Thyroid gland (tissue), 4 donors: ENCODE results near the gene PKIG.

ENCODE experiments used
- POLR2A ChIP-seq, 2 donors: fragments of 450-650 bp; IDR thresholded peaks; one replicate each; pipeline ENCODE4 v1.6.1; 2017; ENCODE audit warnings: antibody characterized with exemption in 2 of 2, mild to moderate bottlenecking in 2 of 2, moderate library complexity in 1 of 2
- TF ChIP-seq, protein P1 (sequence below), 6 experiments: fragments of 200-600 bp in 3 of 6; fragments of 450-650 bp in 3 of 6; sonication (generic) in 3 of 6; IDR thresholded peaks; one replicate each; pipeline ENCODE4 v1.5.1; 2016 to 2019; ENCODE audit warnings: antibody characterized with exemption in 6 of 6, mild to moderate bottlenecking in 2 of 6, inconsistent platforms in 1 of 6, moderate library complexity in 1 of 6

DNA sequence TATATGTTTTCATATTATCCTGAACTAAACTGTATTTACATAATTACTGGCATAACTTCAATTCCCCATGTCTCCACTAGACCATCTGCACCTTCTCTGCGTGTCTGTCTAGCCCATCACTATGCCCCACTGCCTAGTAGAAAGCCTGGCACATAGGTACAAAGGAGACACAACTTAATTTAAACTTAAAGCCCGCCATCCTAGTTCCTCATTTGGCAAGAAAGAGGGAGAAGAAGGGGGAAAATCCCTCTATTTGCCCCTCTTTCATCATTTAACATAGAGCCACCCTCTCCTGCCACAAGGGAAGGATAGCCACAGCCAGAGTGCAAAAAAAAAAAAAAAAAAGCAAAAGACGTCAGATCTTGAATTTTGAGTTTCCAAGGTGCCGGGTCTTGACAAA is 1.8 kb downstream of the PKIG start:
- TF ChIP-seq POLR2A (IDR thresholded peaks at IDR 0.05): no peak
- TF ChIP-seq, protein P1, sequence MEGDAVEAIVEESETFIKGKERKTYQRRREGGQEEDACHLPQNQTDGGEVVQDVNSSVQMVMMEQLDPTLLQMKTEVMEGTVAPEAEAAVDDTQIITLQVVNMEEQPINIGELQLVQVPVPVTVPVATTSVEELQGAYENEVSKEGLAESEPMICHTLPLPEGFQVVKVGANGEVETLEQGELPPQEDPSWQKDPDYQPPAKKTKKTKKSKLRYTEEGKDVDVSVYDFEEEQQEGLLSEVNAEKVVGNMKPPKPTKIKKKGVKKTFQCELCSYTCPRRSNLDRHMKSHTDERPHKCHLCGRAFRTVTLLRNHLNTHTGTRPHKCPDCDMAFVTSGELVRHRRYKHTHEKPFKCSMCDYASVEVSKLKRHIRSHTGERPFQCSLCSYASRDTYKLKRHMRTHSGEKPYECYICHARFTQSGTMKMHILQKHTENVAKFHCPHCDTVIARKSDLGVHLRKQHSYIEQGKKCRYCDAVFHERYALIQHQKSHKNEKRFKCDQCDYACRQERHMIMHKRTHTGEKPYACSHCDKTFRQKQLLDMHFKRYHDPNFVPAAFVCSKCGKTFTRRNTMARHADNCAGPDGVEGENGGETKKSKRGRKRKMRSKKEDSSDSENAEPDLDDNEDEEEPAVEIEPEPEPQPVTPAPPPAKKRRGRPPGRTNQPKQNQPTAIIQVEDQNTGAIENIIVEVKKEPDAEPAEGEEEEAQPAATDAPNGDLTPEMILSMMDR (IDR thresholded peaks at IDR 0.05): no peak
